Endothelial cell of umbilical vein (primary cell): Measurements from ENCODE around the gene KIF4A. TPM values are rescaled to one million over a fixed set of nuclear protein-coding genes. Genes with fewer than 3 reads are reported as not detected.

ENCODE experiments used
- BruUV-seq: library from RNA; stranded (reverse); fragments of 400-500 nt; replicated peaks from 2 replicates; lab custom pipeline; 2021; lab: Mats Ljungman, UMichigan
- CTCF ChIA-PET: fragments of 300-600, 350-600 bp; sonication (Branson Sonifier 250); formaldehyde crosslinking; loops from one replicate; lab custom pipeline; 2021; ENCODE audit warnings: antibody characterized with exemption, inconsistent platforms; lab: Charles Lee
- POLR2A ChIA-PET: fragments of 300-600, 350-600 bp; sonication (Branson Sonifier 250); formaldehyde crosslinking; loops from one replicate; lab custom pipeline; 2021; ENCODE audit warnings: antibody characterized with exemption, inconsistent platforms; lab: Charles Lee
- DNase-seq: peaks from one replicate; pipeline ENCODE4 v3.0.0-alpha.2; 2011; ENCODE audit warnings: low read depth, low spot score
- FAIRE-seq: peaks from 2 replicates; lab custom pipeline; 2011; peaks lifted over from hg19 to GRCh38; lab: Jason Lieb, UNC
- H2AFZ ChIP-seq: 2 replicates; pipeline ENCODE4 v1.6.0; 2012; ENCODE audit warnings: low read depth, low read length, control low read depth, inconsistent platforms
- H3K27ac ChIP-seq: 2 replicates; pipeline ENCODE4 v1.5.1; 2011; ENCODE audit warnings: low read depth, mild to moderate bottlenecking, control low read depth, low read length, moderate library complexity; ENCODE audit not compliant: insufficient read depth
- H3K27me3 ChIP-seq, 2 experiments: 2 replicates each; pipeline versions ENCODE4 v1.6.0 to v1.6.1; 2011; ENCODE audit warnings: low read length in 2 of 2, mixed read lengths in 1 of 2; ENCODE audit not compliant: control insufficient read depth in 2 of 2, insufficient read depth in 2 of 2
- H3K36me3 ChIP-seq, 2 experiments: 2 replicates in 1 of 2; 3 replicates in 1 of 2; pipeline ENCODE4 v1.5.1; 2011; ENCODE audit warnings: low read length in 2 of 2, mild to moderate bottlenecking in 1 of 2, moderate library complexity in 1 of 2; ENCODE audit not compliant: control insufficient read depth in 2 of 2, insufficient read depth in 2 of 2; ENCODE audit errors: extremely low read depth in 1 of 2
- H3K4me1 ChIP-seq: 3 replicates; pipeline ENCODE4 v1.5.1; 2011; ENCODE audit warnings: mild to moderate bottlenecking, low read length; ENCODE audit not compliant: control insufficient read depth, insufficient read depth; ENCODE audit errors: extremely low read depth
- H3K4me2 ChIP-seq: 2 replicates; pipeline ENCODE4 v1.6.1; 2011; ENCODE audit warnings: low read length, control low read depth, mixed read lengths; ENCODE audit not compliant: insufficient read depth
- H3K4me3 ChIP-seq, 3 experiments: fragments of 200-600 bp in 1 of 3; sonication (generic), shearing (Covaris generic) in 1 of 3; replicated peaks in 1 of 3; 2 replicates each; pipeline ENCODE4 v1.5.1; 2011 to 2016; ENCODE audit warnings: control low read depth in 3 of 3, low read length in 3 of 3, mild to moderate bottlenecking in 2 of 3, inconsistent platforms in 1 of 3, low read depth in 1 of 3, moderate library complexity in 1 of 3; ENCODE audit not compliant: insufficient read depth in 1 of 3
- H3K79me2 ChIP-seq: 2 replicates; pipeline ENCODE4 v1.6.0; 2012; ENCODE audit warnings: low read length, inconsistent platforms; ENCODE audit not compliant: control insufficient read depth, insufficient read depth
- H3K9ac ChIP-seq: replicated peaks from 2 replicates; pipeline ENCODE3; 2011; ENCODE audit warnings: low read length, control low read depth; ENCODE audit not compliant: insufficient read depth; ENCODE audit errors: extremely low read depth
- H3K9me1 ChIP-seq: replicated peaks from 3 replicates; pipeline ENCODE4 v1.6.0; 2011; ENCODE audit warnings: mild to moderate bottlenecking, low read length; ENCODE audit not compliant: control insufficient read depth, insufficient read depth; ENCODE audit errors: extremely low read depth
- H3K9me3 ChIP-seq: replicated peaks from 2 replicates; pipeline ENCODE4 v1.5.1; 2012; ENCODE audit warnings: low read length, inconsistent platforms; ENCODE audit not compliant: control insufficient read depth, insufficient read depth
- H4K20me1 ChIP-seq: replicated peaks from 2 replicates; pipeline ENCODE3; 2011; ENCODE audit warnings: mild to moderate bottlenecking, low read length; ENCODE audit not compliant: control insufficient read depth, insufficient read depth; ENCODE audit errors: extremely low read depth
- CTCF ChIP-seq, 2 donors: IDR thresholded peaks; 1 replicate in 1 of 2; 2 replicates in 1 of 2; pipeline ENCODE4 v1.5.1; 2011; ENCODE audit warnings: low read length in 2 of 2, mild to moderate bottlenecking in 2 of 2, moderate library complexity in 2 of 2, control low read depth in 1 of 2, inconsistent platforms in 1 of 2, low read depth in 1 of 2; ENCODE audit not compliant: insufficient read depth in 1 of 2; ENCODE audit errors: extremely low read depth in 1 of 2
- EZH2 ChIP-seq: IDR thresholded peaks from 2 replicates; pipeline ENCODE4 v1.6.1; 2012; ENCODE audit warnings: borderline replicate concordance, low read depth, mild to moderate bottlenecking, moderate library complexity, low read length, inconsistent platforms; ENCODE audit not compliant: severe bottlenecking
- FOS ChIP-seq: IDR thresholded peaks from 2 replicates; pipeline ENCODE4 v1.6.1; 2011; ENCODE audit warnings: mild to moderate bottlenecking, low read length, moderate library complexity, borderline replicate concordance; ENCODE audit not compliant: insufficient read depth
- GATA2 ChIP-seq: IDR thresholded peaks from 2 replicates; pipeline ENCODE4 v1.7.0; 2011; ENCODE audit warnings: low read depth, mild to moderate bottlenecking, moderate library complexity, mixed read lengths, low read length; ENCODE audit not compliant: insufficient read length, insufficient read depth
- JUN ChIP-seq: IDR thresholded peaks from 2 replicates; pipeline ENCODE4 v1.6.1; 2011; ENCODE audit warnings: borderline replicate concordance, low read depth; ENCODE audit not compliant: insufficient read length, insufficient read depth
- MAX ChIP-seq: IDR thresholded peaks from 2 replicates; pipeline ENCODE4 v1.6.1; 2011; ENCODE audit not compliant: insufficient read depth, insufficient read length
- MYC ChIP-seq: IDR thresholded peaks from one replicate; pipeline ENCODE4 v1.6.1; 2011; ENCODE audit warnings: mild to moderate bottlenecking, low read depth, low read length
- POLR2A ChIP-seq: IDR thresholded peaks from 2 replicates; pipeline ENCODE4 v1.6.1; 2012; ENCODE audit warnings: low read depth, mild to moderate bottlenecking, control low read depth, low read length
- POLR2AphosphoS5 ChIP-seq: IDR thresholded peaks from 2 replicates; pipeline ENCODE4 v1.6.1; 2012; ENCODE audit warnings: low read depth, mild to moderate bottlenecking, control low read depth, low read length, moderate library complexity; ENCODE audit not compliant: insufficient read depth
- dilution Hi-C: fragments of 300-500 bp; cut with MboI; formaldehyde crosslinking; loops from one replicate; pipeline ENCODE4 v1.15.0; 2019; ENCODE audit warnings: low sequenced_read_pairs; ENCODE audit not compliant: extremely low pct_ligation_motif_present
- intact Hi-C: fragments of 100-400 bp; cut with micrococcal nuclease; formaldehyde crosslinking; loops from one replicate; pipeline ENCODE4 v1.10.0; 2022
- polyA plus RNA-seq, 4 experiments: library from polyadenylated mRNA; depleted of rRNA in 3 of 4; stranded (reverse) in 3 of 4; unstranded in 1 of 4; fragments of >200 nt; gene quantifications; 2 replicates each; pipeline versions ENCODE4 v1.2.1 to v1.2.3, GENCODE V29; 2011 to 2012; ENCODE audit warnings: missing spikeins in 1 of 4
- total RNA-seq: library from RNA; stranded (reverse); gene quantifications from 2 replicates; pipeline ENCODE4 v1.2.3, GENCODE V29; 2021

The KIF4A gene
- total and polyA plus RNA-seq, 2 donors (not counting 3 experiments of a cell fraction or from before 2014, with no cell fraction given): 9.6 to 41.3 TPM

GRCh38 chrX:70449457-70449966, 159.6 kb downstream of the KIF4A start:
- no TSS peak for BruUV-seq
- Histone ChIP-seq H3K4me2 (no peak overlapping the region), H3K27me3 (peaks cover 6 to 10% of the 10 kb centered on the region in 2 experiments), H3K79me2 (no peaks in the 10 kb centered on the region), H4K20me1 (no peaks in the 10 kb centered on the region), H3K4me3 (no peak overlapping the region), H2AFZ (no peak overlapping the region), H3K9me3 (no peaks in the 10 kb centered on the region), H3K4me1 (peaks cover 3% of the 10 kb centered on the region), H3K9me1 (no peaks in the 10 kb centered on the region), H3K27ac (no peak overlapping the region), H3K36me3 (no peaks in the 10 kb centered on the region), H3K9ac (no peak overlapping the region)
- intact Hi-C loops: no loop called here
- TF ChIP-seq CTCF (IDR thresholded peaks at IDR 0.05; ENCODE audit: extremely low read depth in 1 of 2, insufficient read depth in 1 of 2, low read depth in 1 of 2, low read length in 2 of 2) (no peak), MAX (no peak), FOS (no peak), EZH2 (no peak), POLR2A (no peak), GATA2 (no peak), JUN (no peak), MYC (no peak), POLR2AphosphoS5 (no peak)
- FAIRE-seq (no peak), DNase-seq (no peak)
- CTCF ChIA-PET: interaction anchor here (3.2 kb wide), 1 partner anchor 216 kb away, joined by 43 read pairs; no protein-coding TSS in a partner anchor
- dilution Hi-C loops: no loop called here
- POLR2A ChIA-PET: no interaction called here
